Right lobe of liver (tissue), 6 donors: ENCODE data around the gene ASXL1. TPM values are rescaled to one million over a fixed set of nuclear protein-coding genes. Genes with fewer than 3 reads are reported as not detected.
A peak's percentile ranks its signal among the peaks of the same experiment; 100 is the strongest.

ENCODE experiments used
- ATAC-seq, 4 donors: fragments of 200-7000 bp; cut with Tn5 transposase; one replicate each; pipeline ENCODE4 v1.9.1; 2020; ENCODE audit warnings: mild to moderate bottlenecking in 4 of 4, moderate library complexity in 4 of 4
- DNase-seq, 3 donors: peaks; one replicate each; pipeline ENCODE4 v3.0.0-alpha.2; 2020
- H3K27ac ChIP-seq, 3 donors: fragments of 200-600 bp; one replicate each; pipeline ENCODE4 v1.8.0; 2022
- H3K27me3 ChIP-seq, 2 donors: fragments of 200-600 bp; one replicate each; pipeline ENCODE4 v1.8.0; 2022
- H3K36me3 ChIP-seq, 4 donors: fragments of 200-600 bp; sonication (generic) in 1 of 4; one replicate each; pipeline versions ENCODE4 v1.5.1 to v1.8.0; 2017 to 2022; ENCODE audit warnings: control low read depth in 1 of 4
- H3K4me1 ChIP-seq, 4 donors: fragments of 200-600 bp; sonication (generic) in 1 of 4; one replicate each; pipeline versions ENCODE4 v1.5.1 to v1.8.0; 2017 to 2022; ENCODE audit warnings: control low read depth in 1 of 4
- H3K4me3 ChIP-seq, 3 donors: fragments of 200-600 bp; one replicate each; pipeline ENCODE4 v1.8.0; 2022
- H3K9me3 ChIP-seq, 4 donors: fragments of 200-600 bp; sonication (generic) in 1 of 4; one replicate each; pipeline versions ENCODE4 v1.5.1 to v1.8.0; 2017 to 2022; ENCODE audit warnings: control low read depth in 1 of 4
- POLR2A ChIP-seq: fragments of 450-650 bp; IDR thresholded peaks from one replicate; pipeline ENCODE4 v1.6.1; 2017; ENCODE audit warnings: antibody characterized with exemption, mild to moderate bottlenecking
- WGBS: methylation state at CpG from one replicate; pipeline ENCODE4 v1.1.6; 2018; ENCODE audit warnings: low coverage, low lambda C conversion rate; ENCODE audit not compliant: insufficient coverage; ENCODE audit errors: missing lambda C conversion rate; 5-methylcytosine and 5-hydroxymethylcytosine counted together
- intact Hi-C, 2 donors: fragments of 100-400 bp; cut with DNase I; formaldehyde crosslinking; loops; one replicate each; pipeline versions ENCODE4 v1.11.2 to v1.14.1; 2022
- total RNA-seq, 6 experiments: library from RNA; depleted of rRNA in 2 of 6; stranded (reverse); fragments of >200 nt in 2 of 6; fragmentation: NEBNext Ultra II Directional in 3 of 6; extraction: Animal tissue kit (Norgen Biotek cat#: 25700) in 3 of 6; gene quantifications; one replicate each; pipeline versions ENCODE4 v1.1.0 to v1.2.4, GENCODE V29; 2016 to 2023
- TF ChIP-seq, protein P1 (sequence below), 4 donors: fragments of 200-600 bp in 3 of 4; fragments of 450-650 bp in 1 of 4; IDR thresholded peaks; one replicate each; pipeline versions ENCODE4 v1.5.1 to v1.8.0; 2016 to 2022; ENCODE audit warnings: antibody characterized with exemption in 4 of 4, mild to moderate bottlenecking in 2 of 4
- donor health status: DM: no; HTN: yes; CAD: no.
- donor health status: DM: no; HTN: no; CAD: no.
- donor health status: DM: no; HTN: no; CAD: no.
- donor health status: DM: no; HTN: yes; CAD: no.
- donor health status: DM: no; HTN: yes; CAD: no.

ASXL1 gene
- total RNA-seq, 6 experiments from 2014 or later: 18.9 to 41.8 (median 26.0) TPM

DNA sequence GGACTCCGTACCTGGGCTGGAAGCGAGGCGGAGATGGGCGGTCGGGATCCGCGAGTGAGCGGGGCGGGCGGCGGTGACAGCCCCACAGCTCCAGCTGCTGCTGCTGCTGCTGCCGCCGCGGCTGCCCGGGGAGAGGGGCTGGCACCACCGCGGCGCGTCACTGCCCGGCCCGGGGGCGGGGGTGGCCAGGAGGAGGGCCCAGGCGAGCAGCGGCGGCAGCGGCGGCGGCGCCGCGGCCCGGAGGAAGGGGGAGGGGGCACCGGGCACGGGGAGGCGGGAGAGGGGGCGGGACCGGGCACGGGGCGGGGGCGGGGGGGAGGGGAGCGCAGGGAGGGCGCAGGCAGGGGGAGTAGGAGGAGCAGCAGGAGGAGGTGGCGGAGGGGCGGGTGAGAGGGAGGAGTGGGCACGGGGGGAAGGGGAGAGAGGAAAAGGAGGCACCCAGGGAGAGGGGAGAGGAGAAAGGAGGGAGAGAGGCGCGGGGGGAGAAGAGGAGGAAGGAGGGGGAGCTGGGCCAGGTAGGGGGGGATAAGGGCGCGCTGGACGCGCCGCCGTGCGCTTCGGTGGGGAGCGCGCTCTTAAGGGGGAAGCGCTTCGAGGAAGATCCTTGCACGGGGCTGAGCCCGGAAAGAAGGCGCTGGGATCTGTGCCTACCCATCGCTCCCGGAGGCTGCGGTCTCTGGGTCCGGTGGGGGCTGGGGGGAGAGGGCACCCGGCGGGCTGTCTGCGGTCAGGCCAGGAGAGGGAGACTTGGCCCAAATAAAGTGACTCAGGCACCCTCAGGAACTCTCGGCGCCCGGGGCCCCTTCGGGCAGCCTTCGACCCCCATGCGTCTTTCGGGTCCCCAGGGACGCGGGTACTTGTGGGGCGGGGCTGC lies 125.5 kb downstream of the ASXL1 start:
- peaks cover 0 to 32% (median 5%) of the 10 kb centered on the region in 4 donors for H3K4me1 ChIP-seq

GRCh38 chr20:32484225-32484957 lies 126.3 kb downstream of the ASXL1 start:
- Histone ChIP-seq H3K4me1 (peaks cover 0 to 31% (median 5%) of the 10 kb centered on the region in 4 donors), H3K36me3 (no peaks in the 10 kb centered on the region), H3K27me3 (no peaks in the 10 kb centered on the region), H3K27ac (peak overlapping the region; percentile 58 to 88 (median 85)), H3K9me3 (no peaks in the 10 kb centered on the region), H3K4me3 (peak overlapping the region; percentile 54 to 81 (median 61))
- DNase-seq: peak; percentile 60 to 75 (median 66)
- peak; percentile 9 to 29 (median 25) for ATAC-seq
- intact Hi-C loops: no loop called here
- WGBS: 2% methylated on average over 11 of the region's 74 CpGs
- no peak for TF ChIP-seq POLR2A
- TF ChIP-seq, protein P1, sequence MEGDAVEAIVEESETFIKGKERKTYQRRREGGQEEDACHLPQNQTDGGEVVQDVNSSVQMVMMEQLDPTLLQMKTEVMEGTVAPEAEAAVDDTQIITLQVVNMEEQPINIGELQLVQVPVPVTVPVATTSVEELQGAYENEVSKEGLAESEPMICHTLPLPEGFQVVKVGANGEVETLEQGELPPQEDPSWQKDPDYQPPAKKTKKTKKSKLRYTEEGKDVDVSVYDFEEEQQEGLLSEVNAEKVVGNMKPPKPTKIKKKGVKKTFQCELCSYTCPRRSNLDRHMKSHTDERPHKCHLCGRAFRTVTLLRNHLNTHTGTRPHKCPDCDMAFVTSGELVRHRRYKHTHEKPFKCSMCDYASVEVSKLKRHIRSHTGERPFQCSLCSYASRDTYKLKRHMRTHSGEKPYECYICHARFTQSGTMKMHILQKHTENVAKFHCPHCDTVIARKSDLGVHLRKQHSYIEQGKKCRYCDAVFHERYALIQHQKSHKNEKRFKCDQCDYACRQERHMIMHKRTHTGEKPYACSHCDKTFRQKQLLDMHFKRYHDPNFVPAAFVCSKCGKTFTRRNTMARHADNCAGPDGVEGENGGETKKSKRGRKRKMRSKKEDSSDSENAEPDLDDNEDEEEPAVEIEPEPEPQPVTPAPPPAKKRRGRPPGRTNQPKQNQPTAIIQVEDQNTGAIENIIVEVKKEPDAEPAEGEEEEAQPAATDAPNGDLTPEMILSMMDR (IDR thresholded peaks at IDR 0.05): peak in 1 of 4 donors; percentile 1

More for the DNA sequence above, 125.5 kb downstream of the ASXL1 start:
- Histone ChIP-seq H3K27ac (peak overlapping the region; percentile 58 to 88 (median 85)), H3K27me3 (no peaks in the 10 kb centered on the region), H3K9me3 (no peaks in the 10 kb centered on the region), H3K36me3 (no peaks in the 10 kb centered on the region), H3K4me3 (peak overlapping the region; percentile 69 to 81 (median 75))
- TF ChIP-seq POLR2A: peak; percentile 47
- TF ChIP-seq, protein P1 (IDR thresholded peaks at IDR 0.05): peak in 2 of 4 donors; percentile 6 to 10
- ATAC-seq (peak; percentile 55 to 79 (median 66)), DNase-seq (peak; percentile 88 to 89 (median 89))
- intact Hi-C loops: no loop called here
- 2% methylated on average over 33 of the region's 79 CpGs for WGBS

DNA sequence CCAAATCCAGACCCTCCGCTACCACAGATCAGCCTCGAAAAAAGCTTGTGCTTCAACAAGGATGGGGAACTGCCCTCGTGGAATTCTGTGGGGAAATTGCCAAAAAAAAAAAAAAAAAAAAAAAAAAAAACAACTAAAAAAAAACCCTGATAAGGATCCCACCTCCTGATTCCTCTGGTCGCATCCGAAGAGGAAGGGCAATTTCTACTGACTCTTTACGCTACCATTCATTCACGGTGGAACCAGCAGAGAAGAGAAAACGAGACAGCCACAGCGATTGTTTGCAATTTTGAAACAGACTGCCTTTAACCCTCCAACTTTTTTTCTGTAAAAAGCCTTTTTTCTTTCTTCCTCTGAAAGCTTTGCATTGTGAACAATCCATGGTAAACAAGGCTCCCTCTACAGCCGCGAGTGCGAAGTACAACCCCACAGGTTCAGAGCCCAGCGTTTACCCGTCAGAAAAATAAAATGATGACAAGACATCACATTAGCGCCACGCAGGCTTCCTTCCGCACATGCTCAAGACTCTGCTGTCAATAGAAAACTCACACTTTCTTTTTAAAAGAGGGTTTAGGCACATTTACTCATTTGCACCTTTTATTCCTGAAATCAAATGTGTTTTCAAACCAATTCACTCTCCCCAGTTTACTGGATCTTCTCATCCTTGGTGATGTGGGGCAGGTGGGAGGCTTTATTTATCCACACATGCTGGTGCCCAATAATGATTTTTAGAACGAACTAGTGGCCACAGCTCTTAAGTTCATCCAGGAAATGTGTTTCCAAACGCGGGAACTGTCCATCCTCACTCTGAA lies 127.0 kb downstream of the ASXL1 start:
- H3K9me3 ChIP-seq: no peaks in the 10 kb centered on the region
- peaks cover 0 to 23% (median 5%) of the 10 kb centered on the region in 4 donors for H3K4me1 ChIP-seq
- peak overlapping the region; percentile 54 to 81 (median 61) for H3K4me3 ChIP-seq
- TF ChIP-seq, protein P1 (IDR thresholded peaks at IDR 0.05): peak; percentile 55 to 76 (median 74)
- TF ChIP-seq POLR2A: no peak
- H3K27me3 ChIP-seq: no peaks in the 10 kb centered on the region
- DNase-seq (peak; percentile 73 to 79 (median 74)), ATAC-seq (peak; percentile 60 to 67 (median 65))
- 0% methylated on average over 17 of the region's 20 CpGs for WGBS
- no peaks in the 10 kb centered on the region for H3K36me3 ChIP-seq
- intact Hi-C loops: no loop called here
- H3K27ac ChIP-seq: peak overlapping the region; percentile 58 to 88 (median 85)
